Stimulated activated CD4-positive, alpha-beta T cell treated with anti-CD3 and anti-CD28 coated beads, TNF-alpha, amount 100 ng/mL, for 4 hours (primary cell): ENCODE results near the gene CAMP.
"Not testable (repeated sequence)": the region's sequence is repeated elsewhere in the genome, so short reads cannot be mapped to it uniquely, and the experiment has no call there.

ENCODE experiments used
- DNase-seq, 3 experiments: peaks; one replicate each; pipeline ENCODE4 v3.0.0-alpha.2; 2020; ENCODE audit warnings: low read depth in 3 of 3

Gene CAMP

GRCh38 chr3:48256557-48256956, 33.3 kb downstream of the CAMP start:
- no peak for DNase-seq

- DNase-seq, result no peak
These were observed 35.2 kb downstream of the CAMP start for GRCh38 chr3:48258530-48258929.

- no peak for DNase-seq
These were observed 44.5 kb downstream of the CAMP start for GRCh38 chr3:48267782-48268181.

- DNase-seq, result peak; percentile 49 to 83 (median 79)
These were observed 45.2 kb downstream of the CAMP start for GRCh38 chr3:48268381-48268935.

- peak; percentile 24 to 48 (median 44) for DNase-seq
These were observed 45.8 kb downstream of the CAMP start for GRCh38 chr3:48268936-48269561.

- DNase-seq, result no peak
These were observed 46.3 kb downstream of the CAMP start for GRCh38 chr3:48269592-48269991.

- no peak for DNase-seq
These were observed 47.0 kb downstream of the CAMP start for GRCh38 chr3:48270306-48270705.

- not testable (repeated sequence) for DNase-seq
These were observed 47.9 kb downstream of the CAMP start for GRCh38 chr3:48271223-48271622.

- no peak for DNase-seq
These were observed 48.6 kb downstream of the CAMP start for GRCh38 chr3:48271763-48272498.

GRCh38 chr3:48273594-48274211, 50.4 kb downstream of the CAMP start:
- peak; percentile 14 to 34 (median 16) for DNase-seq

- no peak for DNase-seq
These were observed 51.2 kb downstream of the CAMP start for GRCh38 chr3:48274452-48274851.
